HG03196 (cell line): ENCODE measurements around the gene ZBTB46.

Experiments used
- ATAC-seq: cut with Tn5 transposase; IDR thresholded peaks from one replicate; pipeline ENCODE4 v1.9.1; 2021; ENCODE audit not compliant: unreplicated experiment

Gene ZBTB46

GRCh38 chr20:63707558-63708300 lies 123.3 kb downstream of the ZBTB46 start, which contains the start of the genes ARFRP1 and ZGPAT:
ARFRP1 (minus strand) TSS chr20:63707976; CDS start chr20:63707091, 885 bp downstream.
ZGPAT (plus strand) TSS chr20:63708039; CDS start chr20:63708581, 542 bp downstream.
- ATAC-seq, result peak; percentile 70

DNA sequence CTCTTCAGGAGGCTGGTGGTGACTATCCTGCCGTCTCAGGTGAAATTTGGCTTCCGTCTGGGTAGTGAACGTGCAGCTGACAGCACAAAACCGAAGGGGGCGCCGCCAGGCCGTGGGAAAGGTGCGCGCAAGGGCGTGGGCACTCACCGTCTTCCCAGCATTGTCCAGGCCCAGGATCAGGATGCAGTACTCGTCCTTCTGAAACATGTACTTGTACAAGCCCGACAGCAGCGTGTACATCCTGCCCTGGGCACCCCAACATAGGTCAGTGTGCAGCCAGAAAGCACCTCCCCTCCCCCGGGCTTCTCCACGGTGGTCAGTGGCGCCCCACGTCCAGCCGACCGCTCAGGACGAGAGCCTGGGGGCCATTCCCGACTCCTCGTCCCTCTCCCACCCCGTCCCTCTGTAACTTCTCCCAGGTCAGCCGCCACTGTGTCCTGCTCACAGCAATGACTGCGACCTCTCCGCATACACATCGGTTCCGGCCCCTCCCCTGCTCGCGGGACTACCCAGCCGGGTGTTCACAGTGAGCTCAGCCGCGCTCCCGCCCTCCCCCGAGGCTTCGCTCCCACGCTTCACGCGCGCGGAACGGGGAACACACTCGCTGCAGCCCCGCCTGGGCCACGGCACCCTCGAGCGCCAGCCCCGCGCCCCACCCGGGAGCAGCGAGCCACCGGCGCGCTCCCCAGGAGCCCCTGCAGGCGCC lies 124.1 kb downstream of the ZBTB46 start:
- peak; percentile 20 for ATAC-seq

DNA sequence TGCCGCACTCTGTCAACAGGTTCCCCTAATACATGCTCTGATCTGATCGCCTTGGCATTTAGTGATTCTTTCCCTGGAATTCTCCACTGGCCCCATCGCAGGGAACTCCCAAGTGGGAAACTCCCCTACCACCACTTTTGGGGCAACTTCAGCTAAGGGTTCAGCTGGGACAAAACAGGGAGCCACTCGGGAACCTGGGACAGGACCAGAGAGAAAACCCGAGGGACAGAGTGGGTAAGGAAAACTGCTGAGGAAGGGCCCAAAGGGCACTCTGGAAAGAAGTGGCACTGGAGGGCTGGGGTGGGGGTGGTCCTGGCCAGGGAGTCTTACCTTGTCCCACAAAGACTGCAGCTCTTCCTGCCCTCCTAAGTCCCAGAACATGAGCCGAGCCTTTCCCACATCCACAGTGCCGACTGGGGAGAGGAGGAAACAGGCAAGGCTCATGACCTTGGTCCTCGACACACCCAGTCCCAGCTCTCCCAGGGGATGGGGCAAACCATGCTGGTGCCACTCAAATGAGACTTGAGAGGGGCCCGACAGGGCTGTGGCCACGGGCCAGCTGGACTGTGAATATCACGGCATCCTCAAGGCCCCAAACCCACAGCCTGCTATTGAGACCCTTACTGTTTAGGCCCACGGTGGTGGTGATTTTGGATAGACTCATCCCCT lies 124.9 kb downstream of the ZBTB46 start:
- ATAC-seq, result no peak

GRCh38 chr20:63705232-63706026 lies 125.6 kb downstream of the ZBTB46 start:
- no peak for ATAC-seq

DNA sequence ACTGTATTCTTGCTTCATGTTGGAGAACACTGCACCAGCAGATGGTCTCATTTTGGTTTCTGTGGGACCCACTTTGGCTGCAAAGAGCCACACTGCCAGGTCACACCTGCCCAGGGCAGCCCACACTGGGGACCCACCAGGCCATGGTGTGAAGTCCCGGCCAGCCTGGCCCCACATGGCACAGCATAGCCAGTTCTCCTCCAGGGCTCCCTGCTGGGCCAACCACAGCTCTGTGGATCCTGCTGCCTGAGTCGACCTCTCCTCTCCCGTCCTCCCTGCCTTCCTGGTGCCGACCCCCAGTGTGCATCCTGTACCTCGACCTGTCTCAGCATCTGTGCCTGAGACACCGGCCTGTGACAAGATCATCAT lies 126.3 kb downstream of the ZBTB46 start:
- ATAC-seq, result no peak

- ATAC-seq, result no peak
Observed at GRCh38 chr20:63703976-63704748, 126.9 kb downstream of the ZBTB46 start.

DNA sequence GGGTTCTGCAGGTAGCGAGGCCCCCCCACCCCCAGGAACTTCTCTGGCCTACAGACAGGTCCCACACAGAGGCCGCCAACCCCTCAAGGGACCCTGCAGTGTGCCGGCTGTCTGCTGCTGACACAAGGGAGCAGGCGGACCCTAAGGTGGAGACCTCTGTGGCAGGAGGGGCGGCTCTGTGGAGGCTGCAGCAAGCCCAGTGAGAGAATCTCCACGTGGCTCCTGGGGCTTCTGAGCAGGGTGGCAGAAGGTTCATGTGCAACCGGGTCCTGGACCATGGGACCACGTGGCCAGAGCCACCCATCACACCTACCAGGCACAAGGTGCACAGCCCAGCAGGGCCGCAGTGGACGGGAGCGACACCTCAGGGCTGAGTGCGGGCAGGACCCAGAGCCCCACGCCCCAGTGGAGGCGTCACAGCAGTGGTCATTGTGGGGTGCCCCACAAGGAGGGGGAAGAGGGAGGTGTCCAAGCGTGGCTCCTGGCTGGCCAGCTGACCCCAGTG lies 127.5 kb downstream of the ZBTB46 start:
- ATAC-seq, result no peak

GRCh38 chr20:63702751-63703470 lies 128.2 kb downstream of the ZBTB46 start:
- ATAC-seq, result no peak

- no peak for ATAC-seq
Observed at GRCh38 chr20:63702036-63702665, 128.9 kb downstream of the ZBTB46 start.

DNA sequence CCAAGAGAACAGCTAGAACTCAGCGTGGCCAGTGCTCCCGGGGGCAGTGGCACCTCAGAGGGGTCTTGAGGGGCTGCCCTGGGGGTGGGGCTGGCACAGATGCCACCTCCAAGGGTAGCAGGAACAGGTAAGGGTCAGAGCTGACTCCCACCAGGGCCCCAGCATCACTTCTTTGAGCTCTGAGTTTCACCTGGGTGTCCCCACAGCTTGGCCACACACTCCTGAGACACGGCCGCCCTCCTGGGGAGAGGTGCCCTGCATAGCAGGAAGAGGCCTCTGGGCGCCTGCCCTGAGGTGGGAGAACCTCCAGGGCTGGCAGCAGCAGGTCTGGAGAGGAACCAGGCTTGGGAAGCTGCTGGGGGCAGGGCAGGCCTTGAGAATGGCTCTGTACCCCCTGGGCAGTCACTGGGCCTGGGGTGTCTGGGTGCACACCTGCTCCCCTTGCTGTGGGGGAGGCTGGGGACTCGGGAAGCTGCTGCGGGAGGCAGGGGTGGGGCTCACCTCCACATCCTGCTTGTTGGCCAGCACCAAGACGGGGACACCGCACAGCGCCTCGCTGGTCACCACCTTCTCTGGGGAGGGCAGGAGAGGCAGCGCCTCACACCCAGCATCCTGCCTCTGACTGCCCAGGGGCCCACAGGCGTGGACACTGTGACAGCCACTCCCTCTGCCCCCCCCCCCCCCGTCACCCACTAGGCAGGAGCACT lies 129.6 kb downstream of the ZBTB46 start:
- no peak for ATAC-seq

GRCh38 chr20:63701051-63701328 lies 130.1 kb downstream of the ZBTB46 start:
- no peak for ATAC-seq

GRCh38 chr20:63700199-63701050 lies 130.6 kb downstream of the ZBTB46 start:
- no peak for ATAC-seq

DNA sequence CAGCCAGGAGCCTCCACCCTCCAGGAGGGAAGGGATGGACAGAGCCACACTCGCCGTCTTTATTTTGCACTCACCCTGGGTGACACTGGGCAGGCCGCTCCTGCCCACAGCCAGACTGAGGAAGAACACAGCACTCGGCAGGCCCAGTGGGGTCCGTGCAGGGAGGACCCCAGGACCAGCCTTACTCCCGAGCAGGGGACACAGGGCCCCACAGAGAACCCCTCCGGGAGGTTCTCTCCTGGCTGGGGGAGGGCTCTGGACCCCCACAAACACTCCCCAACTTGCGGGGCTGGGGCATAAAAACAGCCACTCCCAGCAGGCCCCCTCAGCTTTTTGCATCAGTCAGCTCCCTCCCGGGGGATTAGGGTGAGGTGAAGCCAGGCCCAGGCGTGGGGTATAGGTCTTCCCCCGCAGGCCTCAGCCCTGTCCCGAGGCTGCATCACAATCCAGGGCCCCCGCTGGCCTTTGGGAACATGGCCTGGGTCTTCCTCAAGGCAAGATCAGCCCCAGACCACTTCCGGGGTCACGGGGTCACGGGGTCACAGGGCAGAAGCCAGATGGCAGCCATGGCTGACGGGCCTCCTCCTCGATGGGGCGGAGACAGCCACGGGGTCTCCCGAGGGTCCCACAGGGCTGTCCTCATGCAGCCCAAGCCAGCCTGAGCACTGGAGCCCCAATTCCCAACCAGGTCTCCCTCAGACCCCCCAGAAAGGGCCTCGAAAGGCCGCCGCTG lies 131.4 kb downstream of the ZBTB46 start:
- no peak for ATAC-seq

DNA sequence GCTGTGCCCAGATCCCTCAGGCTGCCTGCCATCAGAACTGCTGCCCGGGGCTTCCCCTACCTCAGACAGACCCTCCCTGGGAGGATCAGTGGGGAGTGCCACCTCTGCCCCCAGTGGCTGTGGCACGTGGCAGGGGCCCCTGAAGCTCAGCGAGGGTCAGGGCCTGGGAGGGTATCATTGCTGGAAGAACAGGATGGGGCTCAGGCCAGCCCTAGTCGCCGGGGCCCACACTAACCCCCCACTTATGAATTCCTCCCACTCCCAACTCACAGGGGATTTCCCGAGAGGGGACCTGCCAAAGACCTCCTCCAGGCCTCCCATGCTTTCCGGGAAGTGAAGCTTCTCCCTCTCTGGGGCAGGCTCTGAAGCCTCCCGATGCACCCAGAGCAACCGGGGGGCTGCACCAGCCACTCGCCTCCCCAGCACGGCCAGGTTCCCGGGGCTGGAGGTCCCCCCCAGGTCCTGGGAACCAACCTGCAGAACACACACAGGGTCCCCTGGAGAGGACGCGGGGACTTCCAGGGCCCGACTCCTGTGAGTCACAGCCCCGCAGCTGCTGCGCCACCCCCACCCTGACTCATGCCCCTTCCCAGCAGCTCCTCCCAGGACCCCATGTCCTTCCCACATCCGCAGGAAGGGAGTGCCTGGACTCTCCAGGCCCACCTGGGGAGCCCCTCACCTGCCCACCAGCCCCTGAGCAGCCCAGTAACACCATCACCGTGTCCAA lies 132.2 kb downstream of the ZBTB46 start:
- no peak for ATAC-seq

GRCh38 chr20:63697868-63698545 lies 133.1 kb downstream of the ZBTB46 start:
- ATAC-seq, result no peak

- ATAC-seq, result no peak
Observed at GRCh38 chr20:63697357-63697867, 133.7 kb downstream of the ZBTB46 start.
